GM18520 (cell line): Measurements from ENCODE around the gene MT1H.

ENCODE experiments used
- ATAC-seq: cut with Tn5 transposase; IDR thresholded peaks from one replicate; pipeline ENCODE4 v1.9.1; 2021; ENCODE audit not compliant: unreplicated experiment

MT1H gene

DNA sequence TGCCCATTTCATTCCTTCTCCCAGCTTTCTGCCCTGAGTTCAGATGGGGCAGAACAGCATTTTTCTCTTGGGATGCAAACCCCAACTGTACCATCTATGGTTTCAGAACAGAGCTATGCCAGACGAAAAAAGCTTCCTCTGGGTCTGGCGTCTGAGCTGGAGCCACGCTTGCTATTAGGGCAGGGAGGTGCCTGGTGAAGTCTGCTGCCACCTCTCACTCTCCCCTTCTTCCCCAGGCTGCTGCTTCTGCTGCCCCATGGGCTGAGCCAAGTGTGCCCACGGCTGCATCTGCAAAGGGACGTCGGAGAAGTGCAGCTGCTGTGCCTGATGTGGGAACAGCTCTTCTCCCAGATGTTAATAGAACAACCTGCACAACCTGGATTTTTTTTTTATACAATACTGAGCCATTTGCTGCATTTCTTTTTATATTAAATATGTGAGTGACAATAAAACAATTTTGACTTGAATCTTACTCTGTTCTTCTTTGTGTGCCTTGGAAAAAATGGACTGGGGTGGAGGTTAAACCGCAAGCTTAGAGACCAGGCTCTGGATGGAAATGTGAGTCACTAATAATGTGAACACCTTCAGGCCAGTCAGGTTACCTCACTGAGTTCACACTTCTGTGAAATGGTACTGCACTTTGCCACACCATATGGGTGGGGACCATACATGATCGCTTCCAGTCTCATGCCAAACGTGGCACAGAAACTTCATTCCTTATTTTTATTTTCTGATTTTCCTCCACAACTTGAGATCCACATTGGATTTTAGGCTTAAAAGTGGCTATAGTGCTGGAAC, 32.8 kb upstream of the MT1H start:
- no peak for ATAC-seq

DNA sequence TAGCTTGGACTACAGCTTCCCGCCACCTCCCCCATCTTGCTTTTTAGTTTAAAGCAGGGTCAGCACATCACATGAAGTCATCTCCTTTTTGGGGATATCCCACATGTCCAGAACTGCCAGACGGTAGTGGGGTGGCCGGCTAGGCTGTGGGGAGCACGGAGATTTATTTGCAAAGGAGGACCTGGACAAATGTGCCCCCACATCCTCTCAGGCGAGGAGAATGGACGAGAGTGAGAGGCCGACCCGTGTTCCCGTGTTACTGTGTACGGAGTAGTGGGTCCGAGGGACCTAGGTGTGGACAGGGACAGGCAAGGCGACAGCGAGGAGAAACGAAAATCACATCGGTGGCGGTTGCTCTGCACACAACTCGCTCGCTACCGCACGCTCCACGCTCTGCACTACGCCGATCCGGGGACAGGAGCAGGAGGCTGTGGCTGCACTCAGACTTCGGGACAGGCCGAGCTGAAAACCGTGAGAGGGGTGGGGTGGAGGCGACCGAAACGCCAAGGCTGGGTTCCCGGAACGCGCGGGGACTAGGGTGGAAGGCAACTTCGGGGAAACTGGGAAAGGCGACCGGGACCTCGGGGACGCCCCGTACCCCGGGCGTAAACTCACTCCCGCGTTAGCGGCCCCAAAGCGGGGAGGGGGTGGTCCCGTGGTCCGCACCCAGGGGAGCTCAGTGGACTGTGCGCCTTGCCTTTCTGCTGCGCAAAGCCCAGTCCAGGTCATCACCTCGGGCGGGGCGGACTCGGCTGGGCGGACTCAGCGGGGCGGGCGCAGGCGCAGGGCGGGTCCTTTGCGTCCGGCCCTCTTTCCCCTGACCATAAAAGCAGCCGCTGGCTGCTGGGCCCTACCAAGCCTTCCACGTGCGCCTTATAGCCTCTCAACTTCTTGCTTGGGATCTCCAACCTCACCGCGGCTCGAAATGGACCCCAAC, 31.5 kb upstream of the MT1H start, which contains the start of gene MT1A:
Gene MT1A, plus strand, starts transcription at position 853 of the 937 bp plus-strand sequence. Its CDS starts 73 bp downstream, at position 926.
- ATAC-seq, result no peak

DNA sequence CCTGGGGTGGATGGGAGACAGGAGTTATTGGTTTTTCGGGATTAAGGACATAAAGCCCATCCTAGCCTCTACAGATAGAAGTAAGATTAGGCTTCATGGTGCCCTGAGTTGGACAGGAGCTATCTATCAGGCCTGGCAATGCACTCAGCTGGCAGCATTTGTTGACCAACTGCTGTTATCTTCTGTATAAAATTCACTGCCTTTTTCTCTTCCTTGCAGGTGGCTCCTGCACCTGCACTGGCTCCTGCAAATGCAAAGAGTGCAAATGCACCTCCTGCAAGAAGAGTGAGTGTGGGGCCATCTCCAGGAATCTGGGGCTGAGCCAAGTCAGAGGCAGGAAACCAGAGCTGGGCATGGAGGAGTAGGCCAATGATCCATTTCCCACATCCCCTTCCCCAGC, 30.6 kb upstream of the MT1H start:
- no peak for ATAC-seq

DNA sequence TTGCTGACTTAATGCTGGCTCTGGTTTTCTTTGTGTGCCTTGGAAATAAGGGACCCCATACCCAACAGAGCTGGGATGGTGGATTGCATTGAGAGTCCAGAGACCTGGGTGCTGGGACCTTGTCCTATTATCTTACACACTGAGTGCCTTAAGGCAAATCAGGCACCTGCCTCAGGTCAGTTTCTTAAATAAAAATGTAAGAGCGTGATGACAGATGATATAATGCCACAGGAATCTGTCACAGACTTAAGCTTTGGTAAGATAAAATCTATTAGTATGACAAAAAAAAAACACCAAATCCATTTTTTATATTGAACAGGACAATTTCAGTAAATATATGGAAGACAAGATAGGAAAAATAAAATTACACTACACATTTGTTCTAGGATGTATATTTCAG, 29.5 kb upstream of the MT1H start:
- ATAC-seq, result no peak

DNA sequence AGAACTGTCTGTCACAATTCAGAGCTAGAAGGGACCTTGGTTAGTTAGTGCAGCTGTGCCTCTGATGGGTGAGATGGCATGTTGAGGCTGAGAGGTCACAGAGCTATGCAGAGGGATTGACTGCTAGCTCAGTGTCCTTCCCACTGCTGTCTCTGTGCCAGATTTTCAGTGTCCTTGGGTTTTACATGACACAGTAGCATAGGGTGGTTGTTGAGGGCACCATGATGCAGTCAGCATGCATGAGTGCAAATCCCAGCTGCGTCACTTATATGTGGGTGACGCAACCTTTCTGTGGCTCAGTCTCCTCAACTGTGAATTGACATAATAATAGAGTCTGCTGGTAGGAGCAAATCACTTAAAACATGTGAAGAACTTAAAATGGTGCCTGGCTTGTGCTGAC, 28.4 kb upstream of the MT1H start:
- no peak for ATAC-seq

DNA sequence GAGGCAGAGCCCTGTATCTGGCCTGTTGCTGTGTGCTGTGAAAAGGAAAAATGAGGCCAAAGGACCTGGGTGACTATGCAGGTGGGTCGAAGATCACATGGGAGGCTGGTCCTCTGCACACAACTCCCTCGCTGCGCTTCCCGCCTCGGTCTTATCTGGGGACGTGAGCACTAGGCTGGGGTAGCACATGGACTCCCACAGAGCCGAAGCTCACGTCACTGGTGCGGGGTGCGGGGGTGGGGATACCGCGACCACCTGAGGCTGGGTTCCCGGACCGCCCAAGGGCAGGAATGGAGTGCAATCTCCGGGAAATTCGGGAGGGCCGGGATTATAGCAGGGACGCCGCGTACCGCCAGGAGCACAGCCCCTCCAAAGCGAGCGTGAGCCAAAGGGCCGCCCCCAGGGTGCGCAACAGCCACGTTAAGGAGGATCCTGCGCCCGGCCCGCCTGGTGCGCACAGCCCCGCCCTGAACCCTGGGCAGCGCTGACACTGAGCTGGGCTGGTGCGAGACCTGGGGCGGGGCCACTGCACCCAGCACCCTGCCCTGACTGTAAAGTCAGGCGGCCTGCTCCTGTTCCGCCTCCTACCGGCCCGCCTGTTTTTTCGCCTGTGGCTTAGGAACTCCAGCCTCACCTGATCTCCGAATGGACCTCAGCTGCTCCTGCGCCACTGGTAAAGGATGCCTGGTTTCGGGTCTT, 26.4 kb upstream of the MT1H start:
- ATAC-seq, result peak; percentile 77

DNA sequence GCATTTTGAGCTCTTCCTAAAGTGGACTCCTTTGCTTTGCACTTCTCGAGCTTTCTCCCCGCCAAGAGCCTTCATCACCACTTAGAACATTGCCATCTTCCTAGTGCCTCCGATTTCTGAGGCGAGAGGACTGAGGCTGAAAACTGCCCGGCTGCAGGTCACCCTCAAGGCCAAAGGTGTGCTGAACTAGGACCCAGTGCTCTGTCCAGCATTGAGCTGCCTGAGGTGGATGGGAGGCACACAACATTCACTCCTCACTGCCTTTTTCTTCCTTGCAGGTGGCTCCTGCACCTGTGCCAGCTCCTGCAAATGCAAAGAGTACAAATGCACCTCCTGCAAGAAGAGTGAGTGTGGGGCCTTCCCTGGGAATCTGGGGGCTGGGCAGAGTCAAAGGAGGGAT, 25.8 kb upstream of the MT1H start:
- no peak for ATAC-seq

DNA sequence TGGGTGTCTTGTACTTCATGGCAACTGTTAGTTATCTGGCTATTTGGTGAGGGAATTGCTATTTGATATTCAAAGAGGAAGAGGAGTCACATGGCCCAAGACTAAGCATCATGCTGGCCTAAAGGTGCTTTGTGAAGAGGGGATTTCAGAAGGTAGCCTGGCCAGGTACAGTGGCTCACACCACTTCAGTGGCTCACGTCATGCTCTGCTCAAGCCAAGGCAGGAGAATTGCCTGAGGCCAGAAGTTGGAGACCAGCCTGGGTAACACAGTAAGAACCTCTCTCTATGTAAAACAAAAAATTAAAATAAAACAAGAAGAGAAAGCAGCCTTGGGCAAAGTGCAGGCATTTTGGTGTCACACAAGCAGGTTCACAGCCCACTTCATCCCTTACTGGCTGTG, 24.3 kb upstream of the MT1H start:
- ATAC-seq, result no peak

DNA sequence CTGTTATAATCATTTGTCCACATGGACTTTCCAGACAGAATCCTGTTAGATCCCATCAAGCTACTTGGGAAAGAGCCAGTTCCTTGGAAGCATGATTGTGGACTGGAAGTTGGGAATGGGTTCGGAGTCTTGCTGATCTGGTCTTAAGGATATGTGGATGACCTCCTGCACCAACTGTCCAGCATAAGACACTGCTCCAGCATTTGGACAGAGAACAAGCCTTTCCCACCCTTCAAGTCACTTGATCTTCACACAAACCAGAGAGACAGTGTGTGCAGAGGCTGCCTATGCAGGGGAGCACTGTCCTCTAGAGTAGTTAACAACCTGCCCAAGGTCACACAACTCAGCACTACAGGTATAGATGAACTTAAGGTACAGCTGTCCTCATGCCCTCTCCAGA, 23.8 kb upstream of the MT1H start:
- no peak for ATAC-seq

DNA sequence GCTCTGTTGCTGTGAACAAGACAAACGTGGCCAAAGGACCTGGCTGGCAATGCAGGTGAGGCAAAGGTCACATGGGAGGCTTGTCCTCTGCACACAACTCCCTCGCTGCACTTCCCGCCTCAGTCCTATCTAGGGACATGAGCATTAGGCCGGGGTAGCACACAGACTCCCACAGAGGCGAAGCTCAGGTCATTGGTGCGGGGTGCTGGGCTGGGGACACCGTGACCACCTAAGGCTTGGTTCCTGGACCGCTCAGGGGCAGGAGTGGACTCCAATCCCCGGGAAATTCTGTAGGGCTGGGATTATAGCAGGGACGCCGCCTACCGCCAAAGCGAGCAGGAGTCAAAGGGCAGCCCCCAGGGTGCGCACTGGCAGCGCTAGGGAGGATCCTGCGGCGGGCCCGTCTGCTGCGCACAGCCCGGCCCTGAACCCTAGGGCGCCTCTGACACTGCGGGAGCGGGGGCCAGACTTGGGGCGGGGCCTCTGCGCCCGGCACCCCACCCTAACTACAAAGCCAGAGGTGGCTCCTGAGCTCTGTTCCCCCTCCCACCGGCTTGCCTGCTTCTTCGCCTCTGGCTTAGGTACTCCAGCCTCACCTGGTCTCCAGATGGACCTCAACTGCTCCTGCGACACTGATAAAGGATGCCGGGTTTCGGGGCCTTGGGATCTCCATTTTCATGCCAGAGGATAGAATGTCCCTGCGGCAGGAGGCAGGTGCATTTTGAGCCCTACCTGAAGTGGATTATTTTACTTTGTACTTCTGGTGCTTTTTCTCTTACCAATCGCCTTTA, 21.8 kb upstream of the MT1H start:
- ATAC-seq, result no peak

DNA sequence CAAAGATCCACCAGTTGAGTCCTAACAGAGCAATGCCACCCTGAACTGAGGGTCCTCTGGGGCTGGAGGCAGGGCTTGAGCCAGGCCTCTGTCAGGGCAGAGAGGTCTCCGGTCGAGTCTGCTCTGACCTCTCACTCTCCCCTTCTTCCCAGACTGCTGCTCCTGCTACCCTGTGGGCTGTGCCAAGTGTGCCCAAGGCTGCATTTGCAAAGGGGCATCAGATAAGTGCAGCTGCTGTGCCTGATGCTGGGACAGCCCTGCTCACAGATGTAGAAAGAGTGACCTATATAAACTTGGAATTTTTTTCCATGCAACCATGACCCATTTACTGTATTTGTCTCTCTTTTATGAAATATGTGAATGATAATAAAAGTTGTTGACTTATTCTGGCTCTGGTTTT, 20.3 kb upstream of the MT1H start:
- ATAC-seq, result no peak

DNA sequence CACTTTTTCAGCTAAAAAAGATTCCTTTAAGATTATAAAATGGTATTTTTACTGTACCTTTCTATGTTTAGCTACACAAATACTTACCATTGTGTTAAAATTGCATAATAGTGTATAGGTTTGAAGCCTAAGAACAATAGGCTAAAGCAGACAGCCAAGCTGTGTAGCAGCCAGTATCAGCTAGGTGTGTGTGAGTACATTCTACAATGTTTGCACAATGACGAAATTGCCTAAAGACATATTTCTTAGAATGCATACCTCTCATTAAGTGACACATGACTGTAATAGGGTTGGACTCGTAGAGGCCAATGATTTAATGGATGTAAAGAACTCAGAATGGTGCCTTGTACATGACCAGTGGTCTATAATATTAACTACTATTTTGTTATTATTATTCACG, 19.8 kb upstream of the MT1H start:
- no peak for ATAC-seq

DNA sequence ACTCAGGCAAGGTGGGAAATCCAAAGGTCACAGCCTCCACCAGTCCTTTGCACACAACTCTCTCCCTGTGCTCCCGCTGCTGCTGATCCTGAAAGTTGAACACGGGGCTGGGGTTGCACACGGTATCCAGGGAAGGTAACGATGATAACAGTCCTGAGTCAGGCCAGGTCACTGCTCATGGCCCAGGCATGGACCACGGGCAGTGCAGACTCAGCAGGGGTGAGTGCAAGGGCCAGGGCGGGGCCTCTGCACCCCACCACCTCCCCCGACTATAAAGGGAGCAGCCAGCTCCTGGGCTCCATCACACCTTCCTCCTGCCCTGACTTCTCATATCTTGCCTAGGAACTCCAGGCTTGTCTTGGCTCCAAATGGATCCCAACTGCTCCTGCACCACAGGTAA, 18.0 kb upstream of the MT1H start, which contains the start of gene MT1B:
Gene MT1B, plus strand, starts transcription at position 301 of the 400 bp plus-strand sequence. Its CDS starts 68 bp downstream, at position 369.
- no peak for ATAC-seq

DNA sequence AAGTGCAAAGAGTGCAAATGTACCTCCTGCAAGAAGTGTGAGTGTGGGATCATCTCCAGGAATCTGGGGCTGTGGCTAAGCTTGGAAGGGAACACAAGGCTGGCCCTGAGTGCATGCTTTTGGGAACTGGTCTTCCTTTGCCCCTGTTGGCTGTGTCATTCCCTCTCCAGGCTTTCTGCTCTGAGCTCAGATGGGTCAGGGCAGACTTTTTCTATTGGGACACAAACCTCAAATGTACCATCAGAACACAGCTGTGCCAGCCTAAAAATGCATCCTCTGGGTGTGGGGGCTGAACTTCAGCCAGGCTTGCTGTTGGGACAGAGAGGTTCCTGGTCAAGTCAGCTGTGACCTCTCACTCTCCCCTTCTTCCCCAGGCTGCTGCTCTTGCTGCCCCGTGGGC, 17.0 kb upstream of the MT1H start:
- ATAC-seq, result no peak

DNA sequence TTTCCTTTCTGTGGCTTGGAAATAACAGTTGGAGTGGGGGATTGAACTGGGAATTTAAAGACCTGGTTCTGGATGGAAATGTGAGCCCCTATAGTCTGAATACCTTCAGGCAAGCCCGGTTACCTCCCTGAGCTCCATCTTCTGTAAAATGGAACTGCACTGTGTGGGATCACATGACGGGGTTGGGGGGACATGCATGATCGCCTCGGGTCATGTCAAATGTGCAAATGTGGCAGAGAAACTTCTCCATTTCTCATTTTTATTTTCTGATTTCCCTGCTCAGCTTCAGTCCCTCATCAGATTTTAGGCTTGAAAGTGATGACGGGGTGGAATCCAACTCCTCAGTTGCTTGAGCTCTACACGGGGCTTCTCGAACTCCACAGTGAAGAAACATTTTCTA, 16.4 kb upstream of the MT1H start:
- no peak for ATAC-seq

DNA sequence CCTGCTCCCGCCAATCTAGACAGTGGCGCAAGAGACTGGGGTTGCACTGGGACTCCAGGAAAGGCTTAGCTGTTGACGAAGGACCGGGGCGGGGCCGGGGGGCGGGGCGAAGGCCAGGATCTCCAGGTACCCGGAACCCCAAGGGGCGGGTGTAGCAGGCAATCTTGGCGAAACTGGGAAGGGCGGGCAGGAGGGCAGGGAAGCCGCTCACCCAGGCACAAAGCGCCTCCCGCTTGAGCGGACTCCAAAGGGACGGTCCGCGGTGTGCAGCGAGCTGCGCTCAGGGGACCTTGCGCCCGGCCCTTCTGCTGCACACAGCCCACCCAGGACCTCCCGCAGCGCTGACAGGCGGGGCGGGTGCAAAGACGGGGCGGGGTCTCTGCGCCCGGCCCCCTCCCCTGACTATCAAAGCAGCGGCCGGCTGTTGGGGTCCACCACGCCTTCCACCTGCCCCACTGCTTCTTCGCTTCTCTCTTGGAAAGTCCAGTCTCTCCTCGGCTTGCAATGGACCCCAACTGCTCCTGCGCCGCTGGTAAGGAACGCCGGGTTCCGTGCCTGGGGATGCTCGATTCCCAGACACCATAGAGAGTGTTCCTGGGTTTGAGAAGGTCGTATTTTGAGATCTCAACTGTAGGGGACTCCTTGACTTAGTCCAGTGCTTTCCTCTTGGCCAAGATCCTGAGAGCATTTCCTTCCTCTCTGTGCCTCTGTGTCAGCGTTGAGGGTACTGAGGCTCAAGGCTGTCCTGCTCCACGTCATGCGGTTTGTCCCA, 11.9 kb upstream of the MT1H start, which contains the start of gene MT1F:
Gene MT1F, plus strand, starts transcription at position 405 of the 772 bp plus-strand sequence. Its CDS starts 100 bp downstream, at position 505.
- ATAC-seq, result no peak

DNA sequence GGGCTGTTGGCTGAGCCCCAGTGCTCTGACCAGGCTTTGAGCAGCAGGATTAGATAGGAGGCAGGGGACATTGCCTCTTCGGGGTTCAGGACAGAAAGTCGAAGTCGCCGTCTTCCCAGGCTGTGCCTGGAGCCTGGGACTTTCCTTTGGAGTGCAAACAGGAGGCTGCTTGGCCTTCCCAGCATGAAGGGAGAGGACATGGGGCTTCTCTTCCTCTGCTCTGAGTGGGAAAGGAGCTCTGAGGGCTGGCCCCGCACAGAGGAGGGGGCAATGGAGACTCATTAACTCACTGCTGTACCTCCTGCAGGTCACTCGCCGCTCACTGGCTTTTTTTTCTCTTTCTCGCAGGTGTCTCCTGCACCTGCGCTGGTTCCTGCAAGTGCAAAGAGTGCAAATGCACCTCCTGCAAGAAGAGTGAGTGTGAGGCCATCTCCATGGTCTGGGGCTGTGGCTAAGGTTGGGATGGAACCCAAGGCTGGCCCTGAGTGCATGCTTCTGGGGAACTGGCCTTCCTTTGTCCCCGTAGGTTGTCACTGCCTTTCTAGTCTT, 11.2 kb upstream of the MT1H start:
- no peak for ATAC-seq

DNA sequence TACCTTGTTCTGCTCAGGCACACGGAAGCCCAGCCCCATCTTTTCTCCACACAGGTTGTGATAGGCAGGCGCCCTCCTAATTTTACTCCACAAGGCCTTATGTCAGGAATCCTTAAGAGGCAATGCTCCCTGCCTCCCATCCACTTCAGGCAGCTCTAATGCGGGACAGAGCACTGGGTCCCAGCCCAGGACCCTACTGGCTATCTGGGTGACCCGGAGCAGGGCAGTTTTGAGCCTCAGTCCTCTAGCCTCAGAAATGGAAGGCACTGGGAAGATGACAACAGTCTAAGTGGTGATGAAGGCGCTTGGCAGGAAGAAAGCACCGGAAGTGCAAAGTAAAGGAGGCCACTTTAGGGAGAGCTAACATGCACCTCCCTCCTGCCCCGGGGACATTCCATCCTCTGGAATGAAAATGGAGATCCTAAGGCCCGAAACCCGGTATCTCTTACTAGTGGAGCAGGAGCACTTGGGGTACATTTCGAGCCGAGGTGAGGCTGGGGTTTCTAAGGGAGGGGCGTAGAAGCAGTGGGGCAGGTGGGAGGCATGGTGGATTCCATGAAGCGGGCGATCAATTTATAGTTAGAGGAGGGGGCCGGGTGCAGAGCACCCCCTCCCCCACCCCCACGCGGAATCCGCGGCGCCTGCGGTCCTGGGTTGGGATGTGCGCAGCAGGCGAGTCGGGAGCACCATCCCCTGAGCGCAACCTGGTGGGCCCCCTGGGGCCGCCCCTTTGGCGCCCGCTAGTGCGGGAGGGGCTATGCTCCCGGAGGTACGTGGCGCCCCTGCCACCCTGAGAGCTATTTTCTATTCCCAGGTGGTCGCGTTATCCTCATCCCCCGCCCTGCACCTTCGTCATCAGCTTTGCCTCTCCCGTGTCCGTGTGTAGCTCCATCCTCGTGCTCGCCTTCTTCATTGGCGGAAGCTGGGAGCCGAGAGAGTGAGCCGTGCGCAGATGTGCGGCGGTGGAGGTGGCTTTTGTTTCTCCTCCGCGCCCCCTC, 7.0 kb upstream of the MT1H start:
- no peak for ATAC-seq
